NCI-H82 (cell line): ENCODE results near the gene HMCN1.

ENCODE experiments used
- DNase-seq: peaks from one replicate; lab custom pipeline; 2025; lab: John Stamatoyannopoulos, UW

The HMCN1 gene

DNA sequence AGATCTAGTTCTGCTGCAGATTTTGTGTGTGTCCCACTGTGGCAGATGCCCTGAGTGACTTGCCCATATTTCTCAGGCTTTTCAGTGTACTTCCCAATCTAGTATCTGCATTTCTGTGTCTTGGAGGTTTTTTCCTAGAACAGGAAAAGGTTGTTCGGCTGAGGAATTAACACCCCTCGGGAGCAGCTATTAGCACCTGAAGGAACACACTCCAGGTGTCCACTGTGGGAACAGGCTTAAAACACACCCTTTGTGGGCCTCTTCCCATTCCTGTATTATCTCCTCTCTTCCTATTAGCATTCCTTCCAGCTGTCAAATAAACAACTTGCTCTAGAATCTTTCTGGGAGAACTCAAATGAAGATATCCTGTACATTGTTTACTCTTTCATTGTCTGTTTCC lies 178.3 kb downstream of the HMCN1 start:
- DNase-seq, result no peak

DNA sequence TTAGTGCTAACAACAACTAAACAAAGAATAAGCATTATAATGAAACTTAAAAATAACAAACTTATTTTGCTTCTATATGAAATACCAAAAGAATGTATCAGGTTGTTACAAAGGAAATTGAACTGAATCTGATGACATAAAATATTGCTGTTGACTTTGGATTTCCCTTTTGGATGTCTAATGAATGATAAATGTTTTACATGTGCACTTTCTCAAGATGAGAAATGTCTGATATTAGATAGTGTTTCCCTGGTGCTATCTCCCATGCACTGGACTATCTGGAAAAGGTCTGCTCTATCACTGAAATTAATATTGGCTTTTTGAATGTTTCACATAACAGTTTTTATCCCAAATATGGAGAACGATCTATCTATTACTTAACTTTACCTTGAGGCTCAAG lies 179.9 kb downstream of the HMCN1 start:
- DNase-seq, result no peak

DNA sequence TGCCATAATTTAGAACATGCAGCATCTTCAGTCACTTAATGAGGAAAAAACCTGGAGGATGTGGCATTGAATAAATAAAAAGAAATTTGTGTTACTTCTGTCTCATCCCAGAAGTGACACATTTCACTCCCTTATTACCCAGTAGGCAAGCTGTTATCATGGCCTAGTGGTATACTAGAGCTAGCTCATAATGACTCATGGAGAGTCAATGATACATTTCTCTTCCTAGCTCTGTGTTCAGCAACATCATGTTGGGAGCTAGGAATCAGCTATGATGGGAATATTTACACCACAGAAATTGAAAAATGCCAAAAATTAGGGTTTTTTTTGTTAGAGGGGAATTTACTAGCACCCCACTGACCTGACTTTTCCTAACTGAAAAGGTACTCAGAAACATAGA lies 182.7 kb downstream of the HMCN1 start:
- no peak for DNase-seq

DNA sequence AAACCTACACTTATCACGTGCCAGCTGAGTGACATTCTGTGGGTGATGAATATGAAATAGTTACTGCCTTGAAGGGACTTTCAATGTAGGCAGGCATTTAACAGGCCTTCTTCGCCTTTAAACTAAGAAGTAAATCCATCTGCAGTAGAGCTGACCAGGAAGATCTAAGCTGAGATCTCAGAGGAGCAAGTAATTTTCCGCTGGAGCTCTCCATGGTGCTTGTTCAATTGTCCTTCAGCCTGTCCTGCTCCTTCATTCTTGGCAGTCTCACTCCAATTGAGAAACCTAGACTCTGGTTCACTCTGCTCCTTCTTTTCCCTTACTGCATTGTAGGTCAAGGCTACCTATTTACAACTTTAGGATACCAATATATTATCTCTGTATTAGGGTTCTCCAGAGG lies 183.5 kb downstream of the HMCN1 start:
- no peak for DNase-seq

DNA sequence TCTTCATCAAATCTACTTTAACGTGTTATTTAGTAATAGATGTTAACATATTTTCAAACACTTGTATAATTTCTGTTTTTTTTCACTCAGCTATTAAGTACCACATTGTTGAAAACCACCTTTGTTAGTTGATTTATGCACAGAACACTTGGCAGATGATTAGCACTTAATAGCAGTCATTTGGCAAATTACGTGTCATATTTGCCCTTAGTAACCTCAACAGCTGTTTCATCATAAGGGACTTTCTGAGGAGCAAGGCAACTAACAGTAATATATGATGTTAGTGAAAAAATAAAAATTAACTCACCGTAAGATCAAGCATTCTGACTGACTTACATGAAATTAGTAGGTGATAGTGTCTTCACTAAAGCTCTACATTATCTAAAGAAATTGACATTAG lies 186.4 kb downstream of the HMCN1 start:
- no peak for DNase-seq

DNA sequence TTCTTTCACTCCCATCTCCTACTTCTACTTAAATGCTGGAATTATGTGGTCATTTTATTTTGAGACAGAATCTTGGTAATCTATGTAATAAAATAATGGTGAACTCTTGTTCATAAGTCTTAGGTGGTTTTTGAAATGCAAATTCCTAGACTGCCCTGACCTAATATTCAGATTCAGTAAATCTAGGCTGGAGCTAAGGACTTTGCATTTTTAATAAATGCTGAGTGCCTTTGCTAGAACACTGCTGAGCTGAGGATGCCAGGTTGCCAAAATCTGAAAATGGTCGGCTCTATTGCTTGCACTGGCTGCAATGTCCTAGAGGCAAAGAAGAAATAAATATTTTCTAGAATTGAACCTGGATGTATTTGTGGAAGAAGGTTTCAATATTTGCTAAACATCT lies 187.4 kb downstream of the HMCN1 start:
- no peak for DNase-seq

DNA sequence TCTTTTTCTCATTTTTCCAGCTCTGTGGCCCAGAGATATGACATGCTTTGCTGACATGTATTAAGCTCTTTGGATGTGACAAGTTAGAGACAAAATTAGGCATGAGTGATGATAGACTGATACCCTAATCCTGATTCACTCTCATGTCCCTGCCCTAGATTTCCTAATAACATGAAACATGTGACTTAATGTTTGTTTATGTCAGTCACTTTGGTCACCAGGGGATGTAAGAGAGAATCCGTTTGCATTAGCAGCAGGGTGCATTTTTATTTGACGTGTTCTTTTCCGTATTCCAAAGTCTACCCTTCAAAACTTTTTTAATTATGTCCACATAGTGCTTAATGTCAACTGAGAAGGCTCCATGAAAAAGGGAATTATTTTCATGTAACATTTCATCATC lies 192.4 kb downstream of the HMCN1 start:
- DNase-seq, result peak; percentile 63

DNA sequence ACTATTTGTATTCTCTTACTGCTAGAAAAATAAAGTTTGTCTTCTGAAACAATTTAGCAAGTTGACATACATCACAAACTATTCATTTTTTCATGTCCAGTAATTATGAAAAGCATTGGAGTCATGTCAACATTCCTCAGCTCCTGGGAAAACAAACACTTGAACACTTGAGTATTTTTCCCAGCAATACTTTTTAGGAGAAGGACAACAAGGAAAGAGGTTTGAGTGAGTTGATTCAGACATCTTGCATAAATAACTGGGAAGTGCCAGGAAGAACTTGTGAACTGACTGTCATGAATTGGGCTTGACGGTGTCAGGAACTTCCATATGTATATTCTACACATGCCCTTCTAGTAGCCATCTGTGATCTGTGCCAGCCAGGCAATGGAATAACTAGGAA lies 195.6 kb downstream of the HMCN1 start:
- DNase-seq, result no peak

DNA sequence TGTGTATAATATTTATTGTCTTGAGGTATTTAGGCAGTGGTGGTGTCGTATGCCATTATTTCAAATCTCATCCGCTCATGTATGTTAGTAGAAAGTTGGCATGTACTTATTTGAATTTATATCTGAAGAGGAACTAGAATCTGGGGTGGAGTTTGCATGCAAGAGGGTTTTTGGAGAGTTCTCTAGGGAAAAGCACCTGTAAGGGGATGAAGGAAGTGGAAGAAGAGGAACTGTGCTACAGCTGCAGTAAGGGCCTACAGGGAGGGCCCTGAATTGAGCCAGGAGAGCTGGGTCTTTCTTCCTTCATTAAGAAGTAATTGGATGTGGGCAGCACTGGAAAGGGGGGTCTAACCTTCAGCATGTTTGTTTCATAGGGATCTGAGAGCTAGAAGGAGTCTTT lies 197.2 kb downstream of the HMCN1 start:
- DNase-seq, result no peak

DNA sequence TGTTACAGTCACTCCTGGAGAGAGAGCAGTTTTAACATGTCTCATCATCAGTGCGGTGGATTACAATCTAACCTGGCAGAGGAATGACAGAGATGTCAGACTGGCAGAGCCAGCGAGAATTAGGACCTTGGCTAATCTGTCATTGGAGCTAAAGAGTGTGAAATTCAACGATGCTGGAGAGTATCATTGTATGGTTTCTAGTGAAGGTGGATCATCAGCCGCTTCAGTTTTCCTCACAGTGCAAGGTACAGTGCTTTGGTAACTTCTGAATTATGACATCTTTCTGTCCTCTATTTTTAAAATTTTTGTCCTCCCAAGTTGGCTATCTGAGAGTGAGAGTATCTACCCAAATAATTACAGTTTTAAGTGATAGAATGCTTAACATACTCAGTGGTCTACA lies 199.4 kb downstream of the HMCN1 start:
- no peak for DNase-seq

DNA sequence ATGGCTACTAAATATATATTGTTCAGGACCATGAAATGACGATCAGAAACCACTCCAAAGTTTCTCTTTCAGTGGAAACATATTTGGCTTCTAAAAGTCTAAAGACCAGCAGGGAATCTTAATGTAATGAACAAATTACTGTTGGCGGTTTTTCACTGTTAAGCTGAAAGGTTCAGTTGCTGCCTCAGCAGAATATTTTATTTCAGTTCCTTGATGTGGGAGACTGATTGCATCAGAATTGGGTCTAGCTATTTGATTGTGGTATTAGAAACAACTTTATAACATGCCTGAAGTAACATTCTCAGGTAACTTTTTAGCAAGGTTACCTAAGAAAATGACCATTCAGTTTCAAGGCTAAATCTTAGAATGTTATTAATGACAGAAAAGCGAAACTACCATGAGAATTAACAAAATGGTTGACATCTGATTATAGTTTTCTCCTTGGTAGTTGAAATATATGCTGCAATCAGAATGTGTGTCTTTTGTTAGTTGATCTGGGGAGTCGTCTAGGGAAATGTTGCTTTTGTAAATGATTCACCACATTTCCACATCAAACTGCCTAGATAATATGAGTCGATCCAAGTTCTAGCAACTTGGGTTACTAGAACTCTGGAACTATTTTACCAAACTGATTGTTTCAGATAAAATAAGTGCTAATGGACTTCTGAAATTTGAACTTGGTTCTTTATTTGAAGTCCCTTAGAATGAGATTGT lies 200.4 kb downstream of the HMCN1 start:
- DNase-seq, result no peak

DNA sequence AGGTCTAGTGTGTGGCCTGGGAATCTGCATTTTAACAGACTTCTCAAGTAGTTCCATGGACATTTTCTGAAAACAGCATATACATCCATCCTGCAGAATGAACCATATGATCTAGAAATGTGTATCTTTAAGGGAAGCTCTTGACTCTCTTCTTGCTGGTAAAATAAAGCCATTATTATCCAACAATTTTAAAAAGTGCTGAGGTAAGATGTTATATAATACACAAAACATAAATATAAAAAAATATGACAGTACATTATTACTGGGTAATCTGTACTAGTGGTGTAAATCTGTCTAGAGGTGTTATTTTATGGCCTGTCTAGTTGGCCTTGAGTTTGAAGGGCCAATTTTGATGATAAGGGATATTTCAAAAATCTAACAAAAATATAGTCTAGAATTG lies 201.2 kb downstream of the HMCN1 start:
- DNase-seq, result no peak

DNA sequence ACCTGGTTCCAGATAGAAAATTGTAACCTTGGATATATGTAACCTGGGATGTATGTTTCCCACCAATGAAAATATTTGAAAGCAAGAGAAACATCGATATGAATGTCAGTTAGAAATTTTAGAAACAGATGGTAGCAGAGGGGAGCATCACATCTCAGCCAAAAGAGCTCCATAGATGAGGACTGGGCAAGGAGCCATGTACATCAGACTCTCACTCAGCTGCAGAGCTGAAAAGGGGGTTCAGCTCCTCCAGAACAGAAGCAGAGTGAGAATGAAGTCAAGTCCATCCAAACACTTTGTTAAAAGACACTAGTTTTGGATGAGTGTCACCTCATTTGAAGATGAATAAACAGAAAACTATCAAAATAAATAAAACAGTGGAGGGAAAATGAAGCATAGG lies 202.4 kb downstream of the HMCN1 start:
- no peak for DNase-seq

DNA sequence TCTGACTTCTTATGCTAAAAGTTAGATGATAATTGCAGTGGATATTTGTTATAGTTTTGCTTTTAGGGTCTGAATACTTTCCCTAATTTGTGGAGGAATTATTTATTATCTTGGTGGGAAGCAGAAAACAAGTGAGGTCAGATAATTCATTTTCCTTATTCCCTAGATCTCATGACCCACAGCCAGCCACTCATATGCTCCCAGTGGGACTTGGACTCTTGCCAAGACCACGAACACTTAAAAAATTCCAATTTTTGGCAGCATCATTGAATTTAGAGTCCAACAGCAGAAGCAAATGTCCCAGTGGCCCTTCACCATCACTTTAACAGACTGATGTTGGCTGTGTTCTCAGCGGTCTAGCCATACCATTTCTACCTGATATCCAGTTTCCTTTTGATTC lies 204.2 kb downstream of the HMCN1 start:
- DNase-seq, result no peak

DNA sequence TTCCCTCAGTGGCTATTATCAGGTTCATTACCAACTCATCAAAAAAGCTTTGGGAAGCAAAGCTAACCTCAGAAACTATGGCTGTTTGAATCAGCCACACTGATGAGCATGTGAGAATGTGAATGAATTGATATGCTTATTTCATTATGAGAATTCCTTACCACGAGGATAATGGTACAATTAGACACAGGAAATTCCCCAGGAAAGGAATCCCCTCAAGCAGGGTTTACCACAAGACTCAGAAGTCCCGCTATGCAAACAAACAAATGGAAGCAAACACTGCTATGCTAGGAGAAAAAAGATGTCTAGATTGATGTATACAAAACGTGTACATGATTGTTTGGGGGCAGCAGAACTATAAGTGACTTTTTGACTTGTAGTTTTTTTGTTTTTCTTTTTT lies 205.0 kb downstream of the HMCN1 start:
- DNase-seq, result no peak

DNA sequence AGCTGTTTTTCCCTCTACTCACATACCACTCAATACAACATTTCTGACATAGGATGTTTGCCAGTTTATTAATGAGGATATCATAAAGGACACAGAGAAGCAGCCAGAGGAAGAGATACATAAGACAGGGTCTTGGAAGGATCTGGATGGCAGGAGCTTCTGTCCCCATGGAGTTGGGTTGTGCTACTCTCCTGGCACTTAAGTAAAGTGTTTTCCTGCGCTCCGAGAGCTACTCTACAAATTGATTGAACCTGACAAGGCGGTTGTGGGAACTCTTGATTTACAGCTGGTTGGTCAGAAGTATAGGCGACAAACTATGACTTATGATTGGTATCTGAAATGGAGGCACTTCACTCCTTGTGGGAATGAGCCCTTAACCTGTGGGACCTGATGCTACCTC lies 208.8 kb downstream of the HMCN1 start:
- no peak for DNase-seq

DNA sequence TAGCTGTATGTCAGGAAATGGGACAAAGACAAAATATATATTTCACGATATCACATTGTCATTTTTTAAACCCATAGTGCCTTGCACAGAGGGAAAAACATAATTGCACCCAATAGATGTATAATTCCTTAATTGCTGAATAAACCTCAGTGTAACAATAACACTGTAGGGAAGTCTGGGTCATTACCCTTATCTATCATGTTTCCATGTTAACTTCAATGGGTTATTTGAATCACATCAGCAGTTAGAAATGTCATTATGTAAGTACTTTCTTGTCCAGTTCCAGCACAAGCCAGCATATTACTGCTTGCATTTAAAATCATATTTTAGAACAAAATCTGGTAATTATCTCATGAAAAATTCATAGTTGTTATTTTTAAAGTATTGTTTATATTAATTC lies 222.7 kb downstream of the HMCN1 start:
- DNase-seq, result no peak

DNA sequence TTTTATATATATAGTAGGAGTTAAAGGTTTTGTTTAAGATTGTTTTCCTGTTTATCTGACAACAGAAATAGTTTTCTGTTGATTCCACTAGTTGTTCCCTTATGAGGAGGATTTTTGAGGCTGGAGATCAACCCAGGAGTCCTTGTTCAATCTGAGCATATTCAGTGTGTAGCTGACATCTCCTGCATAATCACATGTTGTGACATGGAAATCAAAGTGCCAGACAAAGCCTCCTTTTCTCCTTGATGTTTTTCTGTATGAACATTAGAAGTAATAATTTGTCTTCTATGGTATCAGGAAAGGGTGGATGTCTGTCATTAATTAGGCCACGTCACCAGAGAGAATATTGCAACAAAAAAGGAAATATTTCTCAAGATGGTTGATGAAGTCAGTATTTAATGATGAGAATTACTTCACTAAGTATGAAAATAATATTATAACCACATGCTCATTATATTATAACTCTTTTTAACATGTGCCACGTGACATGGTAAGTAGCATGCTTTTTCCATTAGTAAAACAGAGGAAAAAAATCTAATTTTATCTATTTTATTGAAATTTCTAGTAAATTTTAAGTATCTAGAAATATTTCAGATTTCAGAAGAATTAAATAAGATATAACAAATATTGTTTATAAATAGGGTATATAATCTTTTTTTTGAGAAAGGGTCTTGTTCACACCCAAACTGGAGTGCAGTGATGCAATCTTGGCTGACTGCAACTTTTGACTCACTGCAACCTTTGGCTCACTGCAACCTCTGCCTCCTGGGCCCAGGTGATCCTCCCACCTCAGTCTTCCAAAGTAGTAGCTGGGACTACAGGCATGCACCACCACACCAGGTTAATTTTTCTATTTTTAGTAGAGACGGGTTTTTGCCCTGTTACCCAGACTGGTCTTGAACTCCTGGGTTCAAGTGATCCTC lies 223.5 kb downstream of the HMCN1 start:
- no peak for DNase-seq

DNA sequence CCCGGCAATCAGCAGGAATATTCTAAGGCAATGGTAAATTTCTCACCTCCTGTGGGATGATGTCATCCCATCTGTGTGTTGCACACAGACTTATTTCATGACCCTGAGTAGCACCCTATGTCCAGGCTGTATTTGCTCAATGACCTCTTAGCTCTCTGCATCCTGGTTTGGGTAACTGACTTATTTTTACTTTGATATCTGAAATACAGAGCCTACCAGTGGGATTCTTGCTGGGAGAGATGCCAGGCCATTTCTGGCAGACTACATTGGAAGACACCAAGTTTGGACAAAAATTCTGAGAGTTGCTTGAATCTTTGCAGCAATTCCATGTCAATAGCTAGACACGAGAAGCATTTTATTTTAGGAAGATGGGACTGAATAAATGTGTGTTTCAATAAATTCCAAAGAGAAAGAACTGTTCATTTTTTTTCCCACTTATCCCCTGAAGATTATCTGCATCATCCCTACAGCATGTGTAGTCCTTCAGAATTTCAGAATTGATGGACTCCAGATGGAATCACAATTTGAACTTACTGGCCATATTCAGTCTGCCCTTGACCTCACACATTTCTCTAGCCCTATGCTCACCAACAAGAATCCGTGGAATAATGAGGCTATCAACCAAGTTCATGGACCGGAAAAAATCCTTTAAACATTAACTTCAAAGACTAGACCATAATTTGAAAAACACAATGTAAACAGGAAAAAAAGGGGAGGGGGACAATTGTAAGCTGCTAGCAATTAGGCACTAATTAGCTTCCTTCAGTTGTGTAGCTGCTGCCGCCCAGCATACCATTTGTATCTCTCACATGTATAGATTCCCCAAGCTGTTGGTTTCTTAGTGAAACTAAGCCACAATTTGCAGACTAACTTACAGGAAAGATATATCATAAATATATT lies 226.5 kb downstream of the HMCN1 start:
- no peak for DNase-seq

DNA sequence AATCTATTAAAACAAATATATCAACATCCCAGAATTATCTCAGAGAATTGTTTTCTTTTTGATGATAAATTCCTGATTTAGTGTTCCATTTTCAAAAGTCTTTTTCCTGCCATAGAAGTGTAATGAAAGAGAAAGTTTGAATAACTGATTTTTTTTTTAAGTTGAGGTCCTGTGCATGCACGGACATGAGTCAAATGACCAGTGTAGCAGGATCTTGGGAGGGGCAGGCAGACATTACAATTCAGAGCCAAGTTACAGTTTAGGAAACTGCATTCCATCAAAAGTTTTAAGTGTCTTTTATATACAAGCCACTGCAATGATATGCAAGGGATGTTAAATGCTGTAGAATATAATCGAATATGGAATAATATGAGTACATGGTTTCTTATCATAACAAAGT lies 227.5 kb downstream of the HMCN1 start:
- DNase-seq, result no peak

DNA sequence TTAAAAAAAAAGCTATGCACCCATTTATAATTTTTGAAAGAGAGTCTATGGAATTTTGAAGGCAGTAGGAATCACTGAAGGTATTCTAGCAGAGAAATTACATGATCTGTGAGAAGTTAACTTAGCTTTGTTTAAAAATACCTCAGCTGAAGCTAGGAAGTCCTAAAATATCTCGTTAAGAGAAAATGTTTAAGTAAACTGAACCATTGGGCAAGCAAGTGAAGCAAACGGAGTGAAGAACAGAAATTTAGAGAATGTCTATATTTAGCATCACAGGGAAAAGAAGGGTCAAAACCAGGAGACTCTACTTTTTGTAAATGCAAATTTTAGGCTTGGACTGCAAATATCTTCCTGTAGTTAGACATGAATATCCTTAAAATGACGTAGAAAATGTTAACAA lies 230.8 kb downstream of the HMCN1 start:
- DNase-seq, result no peak

DNA sequence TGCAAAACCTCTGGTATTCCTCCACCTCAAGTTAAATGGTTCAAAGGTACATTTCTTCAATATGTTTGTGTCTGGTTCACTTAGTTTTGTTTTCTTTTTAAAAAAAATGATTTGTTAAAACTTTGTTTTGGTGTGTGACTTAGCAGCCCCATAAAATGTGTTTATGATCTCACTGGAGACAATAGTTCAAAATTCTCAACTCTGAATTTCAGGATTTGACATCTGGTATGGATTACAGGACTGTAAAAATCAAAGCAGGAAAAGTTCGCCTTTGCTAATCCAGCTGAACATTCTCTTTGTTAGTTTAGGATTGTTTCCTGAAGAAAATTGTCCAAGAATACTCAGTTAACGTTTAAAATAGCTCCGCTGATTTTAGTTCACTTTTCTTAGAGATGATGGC lies 231.7 kb downstream of the HMCN1 start:
- DNase-seq, result no peak

DNA sequence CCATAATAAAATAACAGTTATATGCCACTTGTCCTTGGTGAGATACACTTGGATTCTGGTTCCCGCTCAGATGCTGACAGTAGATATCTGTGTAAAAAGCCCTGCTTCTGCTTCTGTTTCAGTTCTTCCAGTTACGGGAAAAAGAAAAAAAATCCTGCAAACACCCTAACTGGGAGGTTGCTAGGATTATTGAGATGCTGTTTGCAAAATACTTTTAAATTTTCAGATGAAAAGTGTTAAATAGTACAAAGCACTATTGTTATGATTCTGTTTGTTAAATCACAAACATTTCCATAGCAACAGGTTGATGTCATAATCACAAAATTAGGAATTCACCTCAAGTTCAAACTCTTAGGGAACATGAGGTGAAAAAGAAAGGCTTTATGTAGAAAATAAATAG lies 232.3 kb downstream of the HMCN1 start:
- no peak for DNase-seq
